HL-60/S4 (cell line): ENCODE data around the gene OTUD3.
"Not testable (repeated sequence)": the region's sequence is repeated elsewhere in the genome, so short reads cannot be mapped to it uniquely, and the experiment has no call there.

ENCODE experiments used
- in situ Hi-C: fragments of 300-500 bp; cut with MboI; formaldehyde crosslinking; loops from 2 replicates; pipeline ENCODE4 v1.14.3; 2022; ENCODE audit warnings: low sequenced_read_pairs

OTUD3 gene

DNA sequence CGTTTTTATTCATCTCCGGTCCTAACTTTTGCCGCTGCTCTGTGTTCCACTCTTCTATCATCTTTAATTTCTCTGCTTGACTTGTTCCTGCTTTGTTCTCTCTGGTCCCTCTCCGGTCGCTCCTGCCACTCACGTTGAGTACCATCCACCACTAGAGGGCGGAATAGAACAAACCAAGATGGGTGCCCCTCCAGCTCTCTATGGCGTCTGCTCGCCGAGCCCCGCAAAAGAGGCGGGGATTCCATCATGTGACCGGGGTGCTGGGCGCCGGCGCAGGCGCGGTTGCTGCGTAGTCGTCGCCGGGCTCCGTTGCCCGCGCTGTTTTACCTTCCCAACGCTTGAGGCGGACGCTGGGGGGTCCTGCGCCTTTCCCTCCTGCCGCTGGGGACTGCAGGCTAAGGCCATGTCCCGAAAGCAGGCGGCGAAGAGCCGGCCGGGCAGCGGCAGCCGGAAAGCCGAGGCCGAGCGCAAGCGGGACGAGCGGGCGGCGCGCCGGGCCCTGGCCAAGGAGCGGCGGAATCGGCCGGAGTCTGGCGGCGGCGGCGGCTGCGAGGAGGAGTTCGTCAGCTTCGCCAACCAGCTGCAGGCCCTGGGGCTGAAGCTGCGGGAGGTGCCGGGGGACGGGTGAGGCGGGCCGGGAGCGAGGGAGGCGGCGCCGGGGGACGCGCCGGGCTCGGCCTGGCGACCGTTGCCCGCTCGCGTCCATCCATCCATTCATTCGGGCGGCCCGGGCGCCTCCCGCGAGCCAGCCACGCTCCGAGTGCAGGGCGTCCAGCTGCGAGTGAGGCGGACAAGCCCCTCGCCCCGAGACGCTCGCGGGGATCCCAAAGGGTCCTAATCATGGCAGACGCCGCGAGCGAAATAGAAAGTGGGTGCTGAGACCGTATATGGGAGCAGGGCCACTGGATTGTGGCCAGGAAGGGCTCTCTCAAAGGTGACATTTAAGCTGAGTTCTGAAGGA is at the start of gene OTUD3:
Gene OTUD3 (plus strand): TSS at position 285 of the 961 bp plus-strand sequence. CDS start 119 bp downstream, at position 404.
- in situ Hi-C loops, result no loop called here

DNA sequence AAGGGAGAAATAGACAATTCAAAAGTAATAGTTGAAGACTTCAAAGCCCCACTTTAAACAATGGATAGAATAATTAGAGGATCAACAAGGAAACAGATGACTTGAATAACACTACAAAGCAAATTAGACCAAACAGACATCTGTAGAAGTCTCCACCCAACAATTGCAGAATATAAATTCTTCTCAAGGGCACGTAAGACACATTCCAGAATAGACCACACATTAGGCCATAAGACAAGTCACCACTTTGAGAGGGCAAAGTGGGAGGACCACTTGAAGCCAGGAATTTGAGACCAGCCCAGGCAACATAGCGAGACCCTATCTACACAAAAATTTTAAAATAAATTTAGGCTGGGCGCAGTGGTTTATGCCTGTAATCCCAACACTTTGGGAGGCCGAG is 46.6 kb upstream of the OTUD3 start:
- in situ Hi-C loops, result no loop called here

- in situ Hi-C loops, result no loop called here
Measured at GRCh38 chr1:19837866-19838265, 44.3 kb upstream of the OTUD3 start.

DNA sequence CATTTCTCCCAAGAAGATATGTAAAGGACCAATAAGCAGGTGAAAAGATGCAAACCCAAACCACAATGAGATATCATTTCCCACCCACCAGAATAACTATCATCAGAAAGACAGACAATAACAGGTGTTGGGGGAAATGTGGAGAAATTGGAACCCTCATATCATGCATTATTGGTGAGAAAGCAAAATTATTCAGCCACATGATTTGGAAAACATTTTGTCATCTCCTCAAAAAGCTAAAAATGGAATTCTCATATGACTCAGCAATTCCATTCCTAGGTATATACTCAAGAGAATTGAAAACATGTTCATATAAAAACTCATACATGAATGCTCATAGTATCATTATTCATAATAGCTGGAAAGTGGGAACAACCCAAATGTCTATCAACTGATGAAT is 42.0 kb upstream of the OTUD3 start:
- in situ Hi-C loops, result no loop called here

- in situ Hi-C loops, result no loop called here
Measured at GRCh38 chr1:19844731-19845495, 37.3 kb upstream of the OTUD3 start.

GRCh38 chr1:19845555-19845954 is 36.6 kb upstream of the OTUD3 start:
- in situ Hi-C loops, result no loop called here

GRCh38 chr1:19846338-19846737 is 35.9 kb upstream of the OTUD3 start:
- in situ Hi-C loops, result no loop called here

DNA sequence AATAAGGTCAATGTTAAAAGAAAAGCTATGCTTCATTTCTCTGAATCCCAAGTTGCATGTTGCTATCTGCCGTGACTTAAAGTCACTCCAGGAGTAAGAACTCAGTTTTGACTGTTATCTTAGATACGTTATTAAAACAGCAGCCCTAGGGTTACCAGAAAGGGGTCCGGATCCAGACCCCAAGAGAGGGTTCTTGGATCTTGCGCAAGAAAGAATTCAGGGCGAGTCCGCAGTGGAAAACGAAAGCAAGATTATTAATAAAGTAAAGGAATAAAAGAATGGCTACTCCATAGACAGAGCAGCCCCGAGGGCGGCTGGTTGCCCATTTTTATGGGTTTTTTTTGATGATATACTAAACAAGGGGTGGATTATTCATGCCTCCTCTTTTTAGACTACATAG is 34.9 kb upstream of the OTUD3 start:
- in situ Hi-C loops, result not testable (repeated sequence)

DNA sequence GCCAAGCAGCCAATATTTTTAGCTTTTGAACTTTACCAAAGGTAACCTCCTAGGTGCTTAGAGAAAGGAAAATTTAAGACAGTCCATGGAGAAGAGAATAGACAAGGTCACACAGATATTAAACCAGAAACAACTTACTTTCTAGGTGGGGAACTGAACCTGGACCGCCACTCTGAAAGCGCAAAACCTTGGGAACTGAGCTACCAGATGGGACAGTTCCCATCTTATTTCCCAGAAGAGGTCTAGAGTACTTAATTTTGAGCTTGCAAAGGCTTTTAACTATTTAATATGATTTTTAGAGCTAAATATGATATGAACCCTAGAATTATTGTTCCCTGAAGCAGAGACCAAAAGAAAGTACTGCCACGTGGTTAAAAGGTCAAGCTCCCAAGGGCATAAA is 32.9 kb upstream of the OTUD3 start:
- in situ Hi-C loops, result not testable (repeated sequence)

DNA sequence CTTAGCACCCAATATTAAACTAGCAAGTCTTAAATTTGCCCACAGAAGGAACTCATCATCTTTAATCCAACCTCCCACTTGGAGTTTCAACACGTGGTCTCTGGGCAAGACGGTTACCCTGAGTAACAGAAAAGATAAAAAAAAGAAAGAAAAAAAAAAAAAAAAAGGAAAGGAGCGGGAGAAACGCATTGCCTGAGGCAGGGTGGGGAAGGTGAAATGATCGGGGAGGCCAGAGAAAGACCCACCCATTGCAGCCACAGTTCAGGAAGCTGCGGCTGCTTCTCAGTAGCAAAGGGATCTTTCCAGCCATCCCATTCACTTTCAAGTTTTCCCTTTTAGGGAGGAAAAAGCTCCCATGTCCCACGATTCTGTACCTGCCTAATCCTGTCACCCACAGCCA is 32.0 kb upstream of the OTUD3 start:
- in situ Hi-C loops, result no loop called here

- in situ Hi-C loops, result no loop called here
Measured at GRCh38 chr1:19852036-19852435, 30.2 kb upstream of the OTUD3 start.

DNA sequence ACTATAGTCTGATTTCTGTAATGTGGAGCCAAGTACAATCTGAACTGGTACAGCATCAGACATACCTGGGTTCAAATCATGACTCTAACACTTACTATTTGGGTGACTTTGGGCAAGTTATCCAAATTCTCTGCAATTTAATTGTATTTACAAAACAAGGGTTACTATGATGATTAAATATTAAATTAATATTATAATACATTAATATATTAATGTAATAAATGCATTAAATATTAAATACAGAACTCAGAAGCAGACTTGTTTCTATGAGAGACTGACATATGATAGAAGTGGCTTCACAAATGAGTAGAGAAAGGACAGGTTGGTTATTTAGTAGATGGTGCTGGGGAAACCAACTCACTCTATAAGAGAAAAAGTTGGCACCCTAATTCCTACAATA is 27.3 kb upstream of the OTUD3 start:
- in situ Hi-C loops, result no loop called here

GRCh38 chr1:19858893-19859292 is 23.3 kb upstream of the OTUD3 start:
- in situ Hi-C loops, result no loop called here

DNA sequence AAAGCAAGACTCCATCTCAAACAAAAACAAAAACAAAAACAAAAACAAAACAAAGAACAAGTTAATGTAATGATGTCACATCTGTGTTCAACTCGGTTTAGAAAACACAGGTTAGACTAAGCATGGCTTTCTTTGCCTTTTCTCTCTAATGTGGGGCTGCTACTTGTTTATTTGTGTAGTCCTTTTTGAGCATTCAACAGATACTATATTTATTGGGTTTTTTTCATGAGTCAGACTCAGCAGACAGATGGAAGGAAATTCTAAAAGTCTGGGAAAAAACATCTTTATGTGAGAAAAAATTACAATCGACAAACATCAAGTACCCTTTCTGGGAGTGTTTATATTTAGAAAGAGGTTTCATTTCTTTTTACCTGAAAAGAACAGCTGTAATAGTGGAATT is 22.3 kb upstream of the OTUD3 start:
- in situ Hi-C loops, result no loop called here

- in situ Hi-C loops, result no loop called here
Measured at GRCh38 chr1:19860418-19860817, 21.8 kb upstream of the OTUD3 start.

DNA sequence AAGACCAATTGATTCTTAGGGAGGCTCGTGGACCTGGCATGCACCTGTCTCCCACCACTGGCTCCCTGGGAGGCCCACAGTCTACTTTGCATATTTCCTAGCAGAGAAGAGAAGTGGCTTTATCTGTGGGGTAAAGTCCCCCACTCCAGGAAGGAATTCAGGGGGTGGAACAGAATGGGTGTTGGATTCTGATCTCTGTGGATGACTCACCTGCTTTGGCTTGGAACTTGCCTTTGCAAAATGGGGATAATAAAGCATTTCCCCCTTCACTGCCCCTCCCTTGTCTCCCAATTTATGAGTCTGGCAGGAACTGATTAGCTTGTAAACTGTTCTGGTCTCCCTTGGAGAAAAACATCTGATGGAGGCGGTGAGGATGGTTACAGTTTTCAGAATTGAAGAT is 21.2 kb upstream of the OTUD3 start:
- in situ Hi-C loops, result no loop called here

DNA sequence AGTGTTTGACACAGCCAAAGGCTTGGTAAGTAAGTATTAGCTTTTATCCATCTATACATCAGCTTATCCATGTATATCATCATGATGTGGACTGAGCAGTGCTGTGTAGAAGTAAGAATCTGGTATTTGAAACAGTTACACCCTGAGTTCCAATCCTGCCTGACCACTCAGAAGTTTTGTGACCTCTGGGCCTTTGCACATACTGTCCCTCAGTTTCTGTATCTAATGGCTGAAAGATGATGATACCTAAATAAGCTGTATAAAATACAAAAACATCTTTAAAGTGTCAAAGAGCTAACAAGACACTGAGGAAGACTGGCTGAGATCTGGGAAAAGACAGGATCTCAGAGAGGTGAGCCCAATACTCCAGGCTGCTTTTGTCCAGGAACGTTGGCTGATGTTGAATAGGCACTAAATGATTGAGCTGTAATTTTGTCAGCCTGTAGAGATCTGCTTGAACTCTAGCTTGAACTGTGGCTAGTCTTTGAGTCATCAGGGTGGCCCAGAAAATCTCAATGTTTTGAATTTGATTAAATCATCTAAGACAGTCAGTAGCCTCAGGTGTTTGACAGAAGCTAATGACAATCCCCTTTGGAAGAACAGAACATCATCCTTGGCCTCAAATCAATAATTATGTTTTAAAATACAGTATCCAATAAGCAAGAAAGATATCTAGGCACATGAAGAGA is 20.2 kb upstream of the OTUD3 start:
- in situ Hi-C loops, result no loop called here

GRCh38 chr1:19862944-19863343 is 19.3 kb upstream of the OTUD3 start:
- in situ Hi-C loops, result no loop called here

GRCh38 chr1:19864570-19865160 is 17.5 kb upstream of the OTUD3 start:
- in situ Hi-C loops, result no loop called here

DNA sequence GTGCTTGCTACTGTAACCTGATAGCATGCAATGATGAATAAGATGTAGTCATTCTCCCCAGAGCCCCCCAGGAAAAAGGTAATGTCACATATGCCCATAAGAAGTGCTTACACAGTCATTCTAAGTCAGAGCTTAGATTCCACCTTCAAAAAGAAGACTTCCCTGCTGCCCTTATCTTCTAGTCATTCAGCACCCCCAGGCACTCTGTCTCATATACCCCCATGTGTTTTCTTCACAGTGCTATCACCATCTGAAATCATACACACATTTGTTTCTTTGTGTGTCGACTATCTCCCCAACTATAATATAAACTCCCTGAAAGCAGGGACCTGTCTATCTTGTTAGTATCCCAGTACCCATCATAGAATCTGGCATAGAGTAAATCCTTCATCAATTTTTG is 16.2 kb upstream of the OTUD3 start:
- in situ Hi-C loops, result no loop called here

GRCh38 chr1:19866758-19867157 is 15.4 kb upstream of the OTUD3 start:
- in situ Hi-C loops, result no loop called here
